Measurements from ENCODE around the gene MIER2. TPM values are rescaled to one million over a fixed set of nuclear protein-coding genes. Genes with fewer than 3 reads are reported as not detected.
"Not testable (repeated sequence)": the region's sequence is repeated elsewhere in the genome, so short reads cannot be mapped to it uniquely, and the experiment has no call there.

MIER2 gene
- total RNA-seq, 1 experiment from 2014 or later, result not detected

DNA sequence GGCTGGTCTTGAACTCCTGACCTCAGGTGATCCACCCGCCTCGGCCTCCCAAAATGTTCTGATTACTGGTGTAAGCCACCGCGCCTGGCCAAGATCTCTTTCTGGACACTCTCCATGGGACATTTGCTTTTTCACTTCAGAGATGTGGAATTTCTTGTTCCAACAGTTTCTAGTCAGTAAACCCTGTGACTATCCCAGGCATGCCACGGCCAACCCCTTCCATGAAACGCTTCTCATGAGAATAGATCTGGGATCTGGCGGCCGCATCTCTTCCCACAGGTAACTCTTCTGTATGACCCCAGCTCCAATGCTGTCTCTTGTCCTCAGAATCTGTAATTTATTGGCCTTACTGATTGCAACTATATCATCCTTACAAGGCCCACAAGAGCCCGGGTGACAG lies 69.6 kb downstream of the MIER2 start:
- no peaks in the 10 kb centered on the region for H4K20me1 ChIP-seq (ENCODE audit: low read length)
- H3K4me2 ChIP-seq (ENCODE audit: low read length), result no peak overlapping the region
- H3K4me3 ChIP-seq (ENCODE audit: low read length), result no peak overlapping the region
- no peaks in the 10 kb centered on the region for H3F3A ChIP-seq (ENCODE audit: low read length, unreplicated experiment)
- H3K9ac ChIP-seq (ENCODE audit: low read length), result no peak overlapping the region
- no peaks in the 10 kb centered on the region for H3K36me3 ChIP-seq (ENCODE audit: low read depth, low read length)
- ChIA-PET POLR2A (ENCODE audit: unreplicated experiment) (no interaction called here), CTCF (no interaction called here)
- H2AFZ ChIP-seq (ENCODE audit: low read length), result no peak overlapping the region
- ATAC-seq (no peak), DNase-seq (no peak)
- no peak for TF ChIP-seq EZH2phosphoT487 (IDR thresholded peaks at IDR 0.05; ENCODE audit: borderline replicate concordance, low read length)
- H3K9me2 ChIP-seq (replicated peaks; ENCODE audit: low read length), result no peaks in the 10 kb centered on the region
- H3K4me1 ChIP-seq (ENCODE audit: insufficient read depth, low read length), result no peaks in the 10 kb centered on the region
- intact Hi-C loops (cut with micrococcal nuclease), result no loop called here
- no peaks in the 10 kb centered on the region for H3K9me3 ChIP-seq (ENCODE audit: low read length)
- no peak overlapping the region for H3K27ac ChIP-seq (ENCODE audit: low read length)
- H3K27me3 ChIP-seq (ENCODE audit: low read length), result no peaks in the 10 kb centered on the region
- H3K79me2 ChIP-seq (ENCODE audit: low read length), result no peaks in the 10 kb centered on the region
- no TSS peak for BruUV-seq (replicated peaks)

GRCh38 chr19:273393-273792 lies 71.2 kb downstream of the MIER2 start:
- ATAC-seq, result no peak
- CTCF ChIA-PET, result no interaction called here
- POLR2A ChIA-PET (ENCODE audit: unreplicated experiment), result no interaction called here

GRCh38 chr19:271856-272255 lies 72.7 kb downstream of the MIER2 start:
- Histone ChIP-seq H3K4me3 (ENCODE audit: low read length) (no peak overlapping the region), H3F3A (ENCODE audit: low read length, unreplicated experiment) (no peaks in the 10 kb centered on the region), H3K36me3 (ENCODE audit: low read depth, low read length) (no peaks in the 10 kb centered on the region), H3K4me2 (ENCODE audit: low read length) (no peak overlapping the region), H2AFZ (ENCODE audit: low read length) (no peak overlapping the region), H4K20me1 (ENCODE audit: low read length) (no peaks in the 10 kb centered on the region), H3K9me3 (ENCODE audit: low read length) (no peaks in the 10 kb centered on the region), H3K27me3 (ENCODE audit: low read length) (no peaks in the 10 kb centered on the region), H3K79me2 (ENCODE audit: low read length) (no peaks in the 10 kb centered on the region), H3K4me1 (ENCODE audit: insufficient read depth, low read length) (no peaks in the 10 kb centered on the region), H3K9ac (ENCODE audit: low read length) (no peak overlapping the region), H3K9me2 (replicated peaks; ENCODE audit: low read length) (no peaks in the 10 kb centered on the region), H3K27ac (ENCODE audit: low read length) (no peak overlapping the region)
- POLR2A ChIA-PET (ENCODE audit: unreplicated experiment), result no interaction called here
- CTCF ChIA-PET, result no interaction called here
- TF ChIP-seq EZH2 (IDR thresholded peaks at IDR 0.05; ENCODE audit: low read length, unreplicated experiment), result no peak
- TF ChIP-seq, protein P1, sequence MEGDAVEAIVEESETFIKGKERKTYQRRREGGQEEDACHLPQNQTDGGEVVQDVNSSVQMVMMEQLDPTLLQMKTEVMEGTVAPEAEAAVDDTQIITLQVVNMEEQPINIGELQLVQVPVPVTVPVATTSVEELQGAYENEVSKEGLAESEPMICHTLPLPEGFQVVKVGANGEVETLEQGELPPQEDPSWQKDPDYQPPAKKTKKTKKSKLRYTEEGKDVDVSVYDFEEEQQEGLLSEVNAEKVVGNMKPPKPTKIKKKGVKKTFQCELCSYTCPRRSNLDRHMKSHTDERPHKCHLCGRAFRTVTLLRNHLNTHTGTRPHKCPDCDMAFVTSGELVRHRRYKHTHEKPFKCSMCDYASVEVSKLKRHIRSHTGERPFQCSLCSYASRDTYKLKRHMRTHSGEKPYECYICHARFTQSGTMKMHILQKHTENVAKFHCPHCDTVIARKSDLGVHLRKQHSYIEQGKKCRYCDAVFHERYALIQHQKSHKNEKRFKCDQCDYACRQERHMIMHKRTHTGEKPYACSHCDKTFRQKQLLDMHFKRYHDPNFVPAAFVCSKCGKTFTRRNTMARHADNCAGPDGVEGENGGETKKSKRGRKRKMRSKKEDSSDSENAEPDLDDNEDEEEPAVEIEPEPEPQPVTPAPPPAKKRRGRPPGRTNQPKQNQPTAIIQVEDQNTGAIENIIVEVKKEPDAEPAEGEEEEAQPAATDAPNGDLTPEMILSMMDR (conservative IDR thresholded peaks at IDR 0.05; ENCODE audit: low read depth, low read length), result no peak
- no peak for TF ChIP-seq EZH2phosphoT487 (IDR thresholded peaks at IDR 0.05; ENCODE audit: borderline replicate concordance, low read length)
- intact Hi-C loops (cut with micrococcal nuclease), result no loop called here
- no peak for DNase-seq
- no peak for ATAC-seq
- no TSS peak for BruUV-seq (replicated peaks)

More at GRCh38 chr19:273393-273792, 71.2 kb downstream of the MIER2 start:
- Histone ChIP-seq H3K27me3 (ENCODE audit: low read length) (no peaks in the 10 kb centered on the region), H3K4me2 (ENCODE audit: low read length) (no peak overlapping the region), H3K9ac (ENCODE audit: low read length) (no peak overlapping the region), H3K4me3 (ENCODE audit: low read length) (no peak overlapping the region), H2AFZ (ENCODE audit: low read length) (no peak overlapping the region), H3K79me2 (ENCODE audit: low read length) (no peaks in the 10 kb centered on the region), H4K20me1 (ENCODE audit: low read length) (no peaks in the 10 kb centered on the region), H3K4me1 (ENCODE audit: insufficient read depth, low read length) (no peaks in the 10 kb centered on the region), H3K9me2 (replicated peaks; ENCODE audit: low read length) (no peaks in the 10 kb centered on the region), H3K36me3 (ENCODE audit: low read depth, low read length) (no peaks in the 10 kb centered on the region), H3K27ac (ENCODE audit: low read length) (no peak overlapping the region), H3F3A (ENCODE audit: low read length, unreplicated experiment) (no peaks in the 10 kb centered on the region), H3K9me3 (ENCODE audit: low read length) (no peaks in the 10 kb centered on the region)
- no peak for DNase-seq
- TF ChIP-seq EZH2phosphoT487 (IDR thresholded peaks at IDR 0.05; ENCODE audit: borderline replicate concordance, low read length), result no peak
- TF ChIP-seq, protein P1 (conservative IDR thresholded peaks at IDR 0.05; ENCODE audit: low read depth, low read length), result no peak
- no peak for TF ChIP-seq EZH2 (IDR thresholded peaks at IDR 0.05; ENCODE audit: low read length, unreplicated experiment)
- no TSS peak for BruUV-seq (replicated peaks)
- intact Hi-C loops (cut with micrococcal nuclease), result no loop called here

GRCh38 chr19:270766-271318 lies 73.8 kb downstream of the MIER2 start:
- POLR2A ChIA-PET (ENCODE audit: unreplicated experiment); H3K27me3 ChIP-seq (ENCODE audit: low read length); H3K9me3 ChIP-seq (ENCODE audit: low read length); H3K4me3 ChIP-seq (ENCODE audit: low read length); H4K20me1 ChIP-seq (ENCODE audit: low read length); H3K36me3 ChIP-seq (ENCODE audit: low read depth, low read length); H3K27ac ChIP-seq (ENCODE audit: low read length); H2AFZ ChIP-seq (ENCODE audit: low read length); ATAC-seq; intact Hi-C loops (cut with micrococcal nuclease); H3K79me2 ChIP-seq (ENCODE audit: low read length); H3K9me2 ChIP-seq (replicated peaks; ENCODE audit: low read length); H3K9ac ChIP-seq (ENCODE audit: low read length); H3F3A ChIP-seq (ENCODE audit: low read length, unreplicated experiment); H3K4me1 ChIP-seq (ENCODE audit: insufficient read depth, low read length); BruUV-seq (replicated peaks); CTCF ChIA-PET; H3K4me2 ChIP-seq (ENCODE audit: low read length); DNase-seq: not testable (repeated sequence)
